ENCODE measurements around the gene ANKRD13B. TPM values are rescaled to one million over a fixed set of nuclear protein-coding genes. Genes with fewer than 3 reads are reported as not detected.

Gene ANKRD13B
- total RNA-seq (2022) (8.8 TPM in 2 replicates), Bru-seq, nascent RNA (percentile 36 among the genes with signal in this experiment), BruChase-seq, experiment 1, labeled RNA remaining after a 6-hour chase (percentile 59 among the genes with signal in this experiment), BruChase-seq, experiment 2, labeled RNA remaining after a 2-hour chase (percentile 47 among the genes with signal in this experiment)
- long read RNA-seq, partial matches to known transcripts: 3 of 3 reads
- long read RNA-seq, other reads (novel, unspliced or antisense): 0 of 3 reads

DNA sequence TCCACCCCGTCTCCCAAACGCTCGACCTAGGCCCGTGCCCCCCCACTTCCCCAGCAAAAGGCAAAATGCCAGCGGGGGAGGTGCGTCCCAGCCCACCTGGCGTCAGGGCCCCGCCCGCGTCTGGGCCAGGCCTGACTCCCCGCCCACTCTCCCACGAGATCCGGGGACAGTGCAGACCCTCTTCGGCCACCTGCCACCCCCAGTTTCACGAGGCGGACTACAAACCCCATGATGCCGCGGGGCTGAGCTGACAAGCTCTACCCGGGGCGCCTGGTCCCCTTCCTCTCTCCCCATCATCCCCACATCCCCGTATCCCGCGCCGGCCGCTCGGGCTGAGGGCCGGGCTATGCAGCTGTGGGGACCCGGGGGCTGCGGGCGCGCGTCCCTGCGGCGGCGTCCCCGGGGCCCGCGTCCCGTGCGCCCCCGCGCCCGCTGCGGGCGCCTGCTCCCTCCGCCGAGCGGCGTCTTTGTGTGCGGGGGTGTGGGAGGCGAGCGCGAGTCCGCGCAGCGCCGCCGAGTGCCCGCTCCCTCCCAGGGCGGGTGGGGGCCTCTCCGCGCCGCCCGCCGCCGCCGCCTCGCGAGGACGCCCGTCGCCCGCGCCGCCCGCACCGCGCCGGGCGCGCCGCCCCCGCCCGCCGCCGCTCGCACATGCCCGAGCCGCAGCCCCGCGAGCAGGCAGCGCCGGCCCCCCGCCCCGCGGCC lies at the start of gene ANKRD13B:
Gene ANKRD13B (plus strand): TSS at position 283 of the 702 bp plus-strand sequence. CDS start 490 bp downstream, outside the sequence.
- Mint-ChIP-seq H3K36me3 (ENCODE audit: insufficient read depth, unreplicated experiment) (peaks cover 58% of the 10 kb centered on the region), H3K4me1 (ENCODE audit: low read depth, unreplicated experiment) (peaks cover 36% of the 10 kb centered on the region), H3K27me3 (ENCODE audit: unreplicated experiment) (no peaks in the 10 kb centered on the region), H3K4me3 (ENCODE audit: low read depth, unreplicated experiment) (peak within 1 kb of the TSS; percentile 79), H3K27ac (ENCODE audit: unreplicated experiment) (peak within 1 kb of the TSS; percentile 42), H3K9me3 (ENCODE audit: low read depth, unreplicated experiment) (no peaks in the 10 kb centered on the region)
- BruUV-seq (replicated peaks): no TSS peak
- CTCF ChIA-PET: interaction anchor here (1.3 to 3.4 kb wide), 4 partner anchors 13 to 337 kb away, joined by 4 to 36 read pairs (median 11); partner anchors contain the start of genes NUFIP2 and SSH2
- intact Hi-C loops (cut with micrococcal nuclease; ENCODE audit: unreplicated experiment): no loop called here
- TF ChIP-seq, protein P1, sequence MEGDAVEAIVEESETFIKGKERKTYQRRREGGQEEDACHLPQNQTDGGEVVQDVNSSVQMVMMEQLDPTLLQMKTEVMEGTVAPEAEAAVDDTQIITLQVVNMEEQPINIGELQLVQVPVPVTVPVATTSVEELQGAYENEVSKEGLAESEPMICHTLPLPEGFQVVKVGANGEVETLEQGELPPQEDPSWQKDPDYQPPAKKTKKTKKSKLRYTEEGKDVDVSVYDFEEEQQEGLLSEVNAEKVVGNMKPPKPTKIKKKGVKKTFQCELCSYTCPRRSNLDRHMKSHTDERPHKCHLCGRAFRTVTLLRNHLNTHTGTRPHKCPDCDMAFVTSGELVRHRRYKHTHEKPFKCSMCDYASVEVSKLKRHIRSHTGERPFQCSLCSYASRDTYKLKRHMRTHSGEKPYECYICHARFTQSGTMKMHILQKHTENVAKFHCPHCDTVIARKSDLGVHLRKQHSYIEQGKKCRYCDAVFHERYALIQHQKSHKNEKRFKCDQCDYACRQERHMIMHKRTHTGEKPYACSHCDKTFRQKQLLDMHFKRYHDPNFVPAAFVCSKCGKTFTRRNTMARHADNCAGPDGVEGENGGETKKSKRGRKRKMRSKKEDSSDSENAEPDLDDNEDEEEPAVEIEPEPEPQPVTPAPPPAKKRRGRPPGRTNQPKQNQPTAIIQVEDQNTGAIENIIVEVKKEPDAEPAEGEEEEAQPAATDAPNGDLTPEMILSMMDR (IDR thresholded peaks at IDR 0.05; ENCODE audit: unreplicated experiment): no peak
- peak; percentile 41 for DNase-seq

DNA sequence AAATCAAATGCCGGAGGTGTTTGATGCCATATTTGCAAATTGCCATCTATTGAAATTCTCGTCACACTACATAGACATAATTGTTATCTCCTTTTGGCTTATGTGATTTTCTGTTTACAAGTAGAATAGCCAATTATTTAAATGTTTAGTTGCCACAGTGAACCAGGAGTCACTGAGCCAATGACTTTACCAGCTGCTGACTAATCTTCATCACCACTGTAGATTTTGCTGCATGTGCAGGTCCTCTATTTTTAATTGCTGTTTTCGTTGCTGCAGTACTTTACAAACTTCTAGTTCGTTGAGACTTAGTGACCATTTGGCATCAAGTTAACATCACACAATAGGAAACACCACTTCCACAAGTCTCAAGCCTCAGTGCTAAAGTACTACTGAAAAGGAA lies 48.9 kb upstream of the ANKRD13B start:
- DNase-seq: no peak
- no peaks in the 10 kb centered on the region for H3K27me3 Mint-ChIP-seq (ENCODE audit: unreplicated experiment)
- H3K36me3 Mint-ChIP-seq (ENCODE audit: insufficient read depth, unreplicated experiment): peaks cover 25% of the 10 kb centered on the region
- no peaks in the 10 kb centered on the region for H3K9me3 Mint-ChIP-seq (ENCODE audit: low read depth, unreplicated experiment)
- no TSS peak for BruUV-seq (replicated peaks)
- no peak overlapping the region for H3K27ac Mint-ChIP-seq (ENCODE audit: unreplicated experiment)
- no peak overlapping the region for H3K4me3 Mint-ChIP-seq (ENCODE audit: low read depth, unreplicated experiment)
- H3K4me1 Mint-ChIP-seq (ENCODE audit: low read depth, unreplicated experiment): no peaks in the 10 kb centered on the region
- TF ChIP-seq, protein P1 (IDR thresholded peaks at IDR 0.05; ENCODE audit: unreplicated experiment): no peak
- intact Hi-C loops (cut with micrococcal nuclease; ENCODE audit: unreplicated experiment): no loop called here
- CTCF ChIA-PET: no interaction called here

DNA sequence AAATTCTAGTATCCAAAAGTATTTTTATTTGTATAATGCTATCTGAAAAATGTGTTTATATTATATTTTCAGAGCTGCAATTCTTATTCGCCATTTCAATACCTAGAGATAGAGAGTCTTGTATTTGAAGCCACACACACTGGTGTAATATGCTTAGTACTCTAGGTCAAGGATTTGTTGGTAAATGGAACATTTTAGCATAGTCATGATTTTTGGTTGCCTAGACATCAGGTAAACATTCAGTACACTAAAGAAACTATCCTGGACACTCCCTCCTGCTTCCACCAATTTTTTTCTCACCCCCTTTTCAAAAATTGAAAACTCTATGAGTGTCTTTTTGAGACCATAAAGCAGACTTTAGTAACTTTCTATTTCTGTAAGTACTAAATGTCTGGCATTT lies 46.8 kb upstream of the ANKRD13B start:
- Mint-ChIP-seq H3K4me3 (ENCODE audit: low read depth, unreplicated experiment) (no peak overlapping the region), H3K27ac (ENCODE audit: unreplicated experiment) (no peak overlapping the region), H3K27me3 (ENCODE audit: unreplicated experiment) (no peaks in the 10 kb centered on the region), H3K4me1 (ENCODE audit: low read depth, unreplicated experiment) (peaks cover 6% of the 10 kb centered on the region), H3K9me3 (ENCODE audit: low read depth, unreplicated experiment) (no peaks in the 10 kb centered on the region), H3K36me3 (ENCODE audit: insufficient read depth, unreplicated experiment) (peaks cover 5% of the 10 kb centered on the region)
- CTCF ChIA-PET: interaction anchor here (1.0 kb wide), 1 partner anchor 9 kb away, joined by 3 read pairs; no protein-coding TSS in a partner anchor
- no peak for DNase-seq
- BruUV-seq (replicated peaks): no TSS peak
- TF ChIP-seq, protein P1 (IDR thresholded peaks at IDR 0.05; ENCODE audit: unreplicated experiment): no peak
- intact Hi-C loops (cut with micrococcal nuclease; ENCODE audit: unreplicated experiment): no loop called here

DNA sequence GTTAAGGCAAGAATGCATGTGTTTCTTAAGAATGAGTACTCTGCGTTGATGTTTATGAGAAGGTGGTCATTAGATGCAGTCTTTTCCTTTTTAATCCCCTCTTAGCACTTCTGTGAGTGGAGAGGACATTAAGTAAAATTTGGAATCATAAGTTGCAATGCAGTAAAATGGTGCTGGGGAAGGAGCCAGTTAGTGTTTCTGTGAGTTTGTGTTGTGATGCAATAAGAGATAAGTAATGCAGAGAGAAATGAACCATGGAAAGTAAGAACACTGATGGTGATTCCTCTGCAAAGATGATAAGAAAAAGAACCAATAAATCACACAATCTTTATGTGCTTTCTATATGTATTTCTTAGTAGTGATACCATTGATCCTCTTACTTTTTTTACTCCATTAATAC lies 46.1 kb upstream of the ANKRD13B start:
- no peak overlapping the region for H3K27ac Mint-ChIP-seq (ENCODE audit: unreplicated experiment)
- no peak overlapping the region for H3K4me3 Mint-ChIP-seq (ENCODE audit: low read depth, unreplicated experiment)
- CTCF ChIA-PET: no interaction called here
- no peak for DNase-seq
- peaks cover 6% of the 10 kb centered on the region for H3K4me1 Mint-ChIP-seq (ENCODE audit: low read depth, unreplicated experiment)
- intact Hi-C loops (cut with micrococcal nuclease; ENCODE audit: unreplicated experiment): no loop called here
- H3K27me3 Mint-ChIP-seq (ENCODE audit: unreplicated experiment): no peaks in the 10 kb centered on the region
- TF ChIP-seq, protein P1 (IDR thresholded peaks at IDR 0.05; ENCODE audit: unreplicated experiment): no peak
- BruUV-seq (replicated peaks): no TSS peak
- peaks cover 5% of the 10 kb centered on the region for H3K36me3 Mint-ChIP-seq (ENCODE audit: insufficient read depth, unreplicated experiment)
- H3K9me3 Mint-ChIP-seq (ENCODE audit: low read depth, unreplicated experiment): no peaks in the 10 kb centered on the region
